Fibroblast of lung (primary cell): ENCODE data around the gene SLCO4C1. TPM values are rescaled to one million over a fixed set of nuclear protein-coding genes. Genes with fewer than 3 reads are reported as not detected.

ENCODE experiments used
- DNase-seq, 2 donors: peaks; one replicate each; pipeline versions ENCODE4 v3.0.0 to v3.0.0-alpha.2; 2010; ENCODE audit warnings: low read depth in 2 of 2
- H2AFZ ChIP-seq: 2 replicates; pipeline ENCODE4 v1.5.1; 2012; ENCODE audit warnings: low read length, control low read depth, inconsistent platforms
- H3K27ac ChIP-seq: 2 replicates; pipeline ENCODE4 v1.5.1; 2011; ENCODE audit warnings: low read length, control low read depth; ENCODE audit not compliant: insufficient read depth
- H3K27me3 ChIP-seq: 2 replicates; pipeline ENCODE4 v1.5.1; 2011; ENCODE audit warnings: mild to moderate bottlenecking, low read length; ENCODE audit not compliant: control insufficient read depth, insufficient read depth
- H3K36me3 ChIP-seq: 2 replicates; pipeline ENCODE4 v1.5.1; 2011; ENCODE audit warnings: low read length; ENCODE audit not compliant: control insufficient read depth, insufficient read depth
- H3K4me1 ChIP-seq: 2 replicates; pipeline ENCODE4 v1.5.1; 2011; ENCODE audit warnings: low read length; ENCODE audit not compliant: control insufficient read depth, insufficient read depth; ENCODE audit errors: extremely low read depth
- H3K4me2 ChIP-seq: 2 replicates; pipeline ENCODE4 v1.5.1; 2011; ENCODE audit warnings: low read length, control low read depth; ENCODE audit not compliant: insufficient read depth; ENCODE audit errors: extremely low read depth
- H3K4me3 ChIP-seq, 4 experiments: fragments of 200-600 bp in 1 of 4; sonication (generic) in 1 of 4; replicated peaks in 1 of 4; 2 replicates each; pipeline ENCODE4 v1.5.1; 2011 to 2016; ENCODE audit warnings: low read length in 4 of 4, low read depth in 3 of 4, mild to moderate bottlenecking in 3 of 4, control low read depth in 2 of 4, inconsistent platforms in 1 of 4, mixed read lengths in 1 of 4; ENCODE audit not compliant: insufficient read depth in 1 of 4; ENCODE audit errors: control extremely low read depth in 1 of 4
- H3K79me2 ChIP-seq: 2 replicates; pipeline ENCODE4 v1.5.1; 2012; ENCODE audit warnings: mild to moderate bottlenecking, low read length, inconsistent platforms; ENCODE audit not compliant: control insufficient read depth, insufficient read depth
- H3K9ac ChIP-seq: 2 replicates; pipeline ENCODE4 v1.5.1; 2011; ENCODE audit warnings: mild to moderate bottlenecking, low read length, control low read depth; ENCODE audit not compliant: insufficient read depth
- H3K9me3 ChIP-seq: 2 replicates; pipeline ENCODE4 v1.5.1; 2012; ENCODE audit warnings: low read depth, low read length; ENCODE audit not compliant: control insufficient read depth, insufficient read depth
- H4K20me1 ChIP-seq: 2 replicates; pipeline ENCODE4 v1.5.1; 2011; ENCODE audit warnings: low read length; ENCODE audit not compliant: control insufficient read depth, insufficient read depth; ENCODE audit errors: extremely low read depth
- CTCF ChIP-seq, 2 donors: IDR thresholded peaks in 1 of 2; conservative IDR thresholded peaks in 1 of 2; 1 replicate in 1 of 2; 2 replicates in 1 of 2; pipeline ENCODE4 v1.5.1; 2011 to 2012; ENCODE audit warnings: low read length in 2 of 2, control low read depth in 1 of 2, inconsistent platforms in 1 of 2, low read depth in 1 of 2, mild to moderate bottlenecking in 1 of 2
- EZH2 ChIP-seq: IDR thresholded peaks from 2 replicates; pipeline ENCODE4 v1.5.1; 2012; ENCODE audit warnings: low read length, control low read depth, mild to moderate bottlenecking; ENCODE audit errors: missing control alignments
- polyA plus RNA-seq, 2 donors: library from polyadenylated mRNA; depleted of rRNA in 1 of 2; stranded (reverse) in 1 of 2; unstranded in 1 of 2; fragments of >200 nt; gene quantifications; 2 replicates each; pipeline ENCODE4 v1.2.1, GENCODE V29; 2011 to 2012; ENCODE audit warnings: missing spikeins in 1 of 2
- total RNA-seq: library from RNA; depleted of rRNA; stranded (reverse); fragments of >200 nt; gene quantifications from 2 replicates; pipeline ENCODE4 v1.2.1, GENCODE V29; 2014

Gene SLCO4C1
- total and polyA plus RNA-seq, 2 donors (not counting 1 experiment from before 2014, with no cell fraction given): under 0.01 to 0.01 TPM

GRCh38 chr5:102313912-102314311 lies 17.8 kb upstream of the SLCO4C1 start:
- H3K79me2 ChIP-seq: no peaks in the 10 kb centered on the region

DNA sequence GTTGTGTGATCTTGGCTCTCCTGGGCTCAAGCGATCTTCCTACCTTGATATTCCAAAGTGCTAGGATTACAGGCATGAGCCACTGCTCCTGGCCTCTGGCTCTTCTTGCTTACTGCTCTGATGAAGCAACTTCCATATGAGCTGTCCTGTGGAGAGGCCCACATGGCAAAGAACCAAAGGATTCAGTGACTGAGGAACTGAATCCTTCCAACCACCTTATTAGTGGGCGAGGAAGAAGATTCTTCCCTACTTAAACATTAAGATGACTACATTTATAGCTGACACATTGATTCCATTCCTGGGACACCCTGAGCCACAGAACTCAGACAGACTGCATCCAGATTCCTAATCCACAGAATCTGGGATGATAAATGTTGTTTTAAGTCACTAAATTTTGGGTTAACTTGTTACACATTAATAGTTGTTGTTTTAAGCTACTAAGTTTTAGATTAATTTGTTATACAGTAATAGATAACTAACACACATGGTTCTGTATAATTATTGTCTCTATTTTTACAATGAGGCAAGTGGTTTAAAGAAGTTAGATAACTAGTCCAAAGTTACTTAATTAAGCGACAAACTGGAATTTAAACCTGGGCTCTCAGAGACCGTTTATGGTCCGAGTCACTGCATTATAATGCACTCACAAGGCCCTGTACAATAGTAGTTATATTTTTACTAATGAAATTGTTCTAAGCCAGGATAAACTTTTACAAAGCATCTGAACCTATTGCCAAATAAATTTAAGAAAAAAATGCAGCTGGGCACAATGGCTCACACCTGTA lies 16.7 kb upstream of the SLCO4C1 start:
- Histone ChIP-seq H3K9me3 (no peaks in the 10 kb centered on the region), H2AFZ (no peak overlapping the region), H3K79me2 (no peaks in the 10 kb centered on the region), H3K27ac (no peak overlapping the region), H4K20me1 (no peaks in the 10 kb centered on the region), H3K4me3 (no peak overlapping the region), H3K4me2 (no peak overlapping the region), H3K4me1 (no peaks in the 10 kb centered on the region), H3K36me3 (no peaks in the 10 kb centered on the region), H3K9ac (no peak overlapping the region), H3K27me3 (no peaks in the 10 kb centered on the region)
- peak in 1 of 2 donors; percentile 16 for DNase-seq
- TF ChIP-seq CTCF (conservative IDR thresholded peaks at IDR 0.05 in 1 of 2, IDR thresholded peaks at IDR 0.05 in 1 of 2; ENCODE audit: low read depth in 1 of 2, low read length in 2 of 2) (no peak), EZH2 (no peak)

More at GRCh38 chr5:102313912-102314311, 17.8 kb upstream of the SLCO4C1 start:
- H3K4me1 ChIP-seq: no peaks in the 10 kb centered on the region
- no peak overlapping the region for H3K27ac ChIP-seq
- TF ChIP-seq EZH2 (no peak), CTCF (conservative IDR thresholded peaks at IDR 0.05 in 1 of 2, IDR thresholded peaks at IDR 0.05 in 1 of 2; ENCODE audit: low read depth in 1 of 2, low read length in 2 of 2) (no peak)
- H4K20me1 ChIP-seq: no peaks in the 10 kb centered on the region
- no peak overlapping the region for H3K4me3 ChIP-seq
- no peaks in the 10 kb centered on the region for H3K27me3 ChIP-seq
- H3K36me3 ChIP-seq: no peaks in the 10 kb centered on the region
- no peaks in the 10 kb centered on the region for H3K9me3 ChIP-seq
- H3K4me2 ChIP-seq: no peak overlapping the region
- H2AFZ ChIP-seq: no peak overlapping the region
- no peak overlapping the region for H3K9ac ChIP-seq
- DNase-seq: no peak

GRCh38 chr5:102309586-102309985 lies 13.5 kb upstream of the SLCO4C1 start:
- no peak overlapping the region for H2AFZ ChIP-seq
- H3K4me1 ChIP-seq: no peaks in the 10 kb centered on the region
- H3K27me3 ChIP-seq: no peaks in the 10 kb centered on the region
- TF ChIP-seq EZH2 (no peak), CTCF (conservative IDR thresholded peaks at IDR 0.05 in 1 of 2, IDR thresholded peaks at IDR 0.05 in 1 of 2; ENCODE audit: low read depth in 1 of 2, low read length in 2 of 2) (no peak)
- no peak overlapping the region for H3K4me2 ChIP-seq
- H3K27ac ChIP-seq: no peak overlapping the region
- H3K36me3 ChIP-seq: no peaks in the 10 kb centered on the region
- no peaks in the 10 kb centered on the region for H3K79me2 ChIP-seq
- H4K20me1 ChIP-seq: no peaks in the 10 kb centered on the region
- no peak for DNase-seq
- no peaks in the 10 kb centered on the region for H3K9me3 ChIP-seq
- no peak overlapping the region for H3K9ac ChIP-seq
- H3K4me3 ChIP-seq: no peak overlapping the region
